Measurements from ENCODE around the gene VIL1. TPM values are rescaled to one million over a fixed set of nuclear protein-coding genes. Genes with fewer than 3 reads are reported as not detected.

VIL1 gene
- total and polyA plus RNA-seq, 9 of the 15 experiments (the other 6 are each of a cell fraction or from before 2014, with no cell fraction given), result 0.51 to 2.7 (median 1.2) TPM

DNA sequence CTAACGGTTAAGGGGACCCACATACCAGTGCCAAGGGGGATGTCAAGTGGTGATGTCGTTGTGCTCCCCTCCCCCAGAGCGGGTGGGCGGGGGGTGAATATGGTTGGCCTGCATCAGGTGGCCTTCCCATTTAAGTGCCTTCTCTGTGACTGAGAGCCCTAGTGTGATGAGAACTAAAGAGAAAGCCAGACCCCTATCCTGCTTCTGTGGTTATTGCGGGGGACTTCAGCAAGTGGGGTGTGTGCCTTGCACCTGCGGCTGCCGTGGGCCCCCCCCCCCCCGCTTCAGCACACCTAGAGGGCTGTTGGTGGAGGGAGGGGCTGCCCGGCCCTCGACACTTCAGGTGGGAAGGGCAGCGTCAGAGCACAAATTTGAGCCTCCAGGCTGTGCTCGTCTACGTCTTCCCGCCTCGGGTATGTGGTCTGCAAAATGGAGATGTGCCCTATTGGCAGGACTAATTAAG lies 13.1 kb upstream of the VIL1 start (continued):
- TF ChIP-seq ELF4 (CRISPR knock-in tag; IDR thresholded peaks at IDR 0.05) (0 out of 2 replicates have a peak, but pooled peaks have one; percentile 42), POLR2A (conservative IDR thresholded peaks at IDR 0.05) (peak; percentile 64)

DNA sequence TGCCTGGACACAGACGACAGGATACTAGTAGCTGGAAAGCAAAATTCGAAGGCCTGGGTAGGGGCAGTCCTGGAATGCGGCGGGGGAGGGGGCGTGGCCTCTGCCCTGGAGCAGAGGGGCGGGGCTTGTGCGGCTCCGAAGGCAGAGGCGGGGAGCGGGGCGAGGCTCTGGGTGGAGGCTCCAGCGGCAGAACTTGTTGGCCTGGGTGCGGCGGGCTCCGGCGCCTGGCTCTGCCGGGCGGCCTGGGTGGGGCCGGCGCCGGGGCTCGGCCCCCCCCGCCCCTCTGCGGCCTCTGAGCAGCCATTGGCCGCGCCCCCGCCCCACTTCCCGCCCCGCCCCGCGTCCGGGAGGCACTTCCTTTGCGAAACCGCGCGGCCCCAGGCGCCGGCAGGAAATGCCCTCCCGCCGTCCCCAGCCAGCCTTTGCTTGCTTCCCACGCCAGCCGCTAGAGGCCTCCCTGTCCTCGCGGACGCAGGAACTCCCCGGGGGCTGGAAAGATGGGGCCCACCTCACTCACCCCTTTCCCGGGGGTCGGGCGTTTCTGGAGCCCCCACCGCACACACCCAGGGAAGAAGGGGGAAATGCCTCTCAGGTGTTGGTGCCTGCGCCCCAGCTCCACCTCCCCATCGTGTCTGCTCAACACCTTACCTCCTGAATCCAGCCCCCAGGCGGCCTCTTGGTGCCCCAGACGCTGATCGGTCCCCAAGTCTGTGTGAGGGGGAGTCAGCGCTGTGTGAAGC lies 12.5 kb upstream of the VIL1 start:
- peaks cover 25 to 67% of the 10 kb centered on the region in 2 experiments; a peak in 4 of 5 replicates for H3K4me1 ChIP-seq (replicated peaks in 1 of 2; ENCODE audit: control insufficient read depth in 2 of 2, insufficient read depth in 2 of 2, low read length in 2 of 2)
- H3K27ac ChIP-seq (ENCODE audit: extremely low read depth, low read depth, low read length), result peak overlapping the region; percentile 78
- no peaks in the 10 kb centered on the region for H3K27me3 ChIP-seq (ENCODE audit: control insufficient read depth in 2 of 2, insufficient read depth in 2 of 2, low read length in 2 of 2)
- peaks cover 41% of the 10 kb centered on the region; the same call in 2 of the 3 replicates for H3K36me3 ChIP-seq (ENCODE audit: control insufficient read depth, insufficient read depth, low read length)
- in situ Hi-C loops (cut with MboI), result no loop called here
- no TSS peak for BruUV-seq (replicated peaks)
- POLR2A ChIA-PET, result no interaction called here
- H3K4me3 ChIP-seq, result peak overlapping the region; percentile 44
- FAIRE-seq, result peak; percentile 73
- H2AFZ ChIP-seq (ENCODE audit: low read depth, low read length), result peak overlapping the region; percentile 88
- DNase-seq (ENCODE audit: extremely low read depth in 1 of 4, low spot score in 3 of 4), result peak; percentile 86 to 93 (median 90)
- H3K4me2 ChIP-seq (ENCODE audit: insufficient read depth, low read length), result peak overlapping the region; percentile 90
- ATAC-seq, result peak; percentile 93
- no peaks in the 10 kb centered on the region for H4K20me1 ChIP-seq (replicated peaks; ENCODE audit: control insufficient read depth, insufficient read depth, low read length)
- H3K79me2 ChIP-seq (ENCODE audit: control insufficient read depth, insufficient read depth, low read length), result peaks cover 10% of the 10 kb centered on the region
- H3K9me3 ChIP-seq (replicated peaks; ENCODE audit: control insufficient read depth, insufficient read depth, low read depth, low read length), result no peaks in the 10 kb centered on the region
- WGBS (ENCODE audit: insufficient coverage, low coverage, missing lambda C conversion rate), result 0% methylated on average over 9 of the region's 56 CpGs
- peak overlapping the region; percentile 69 to 89 for H3K9ac ChIP-seq (ENCODE audit: insufficient read depth in 1 of 2, low read depth in 2 of 2, low read length in 2 of 2)
- intact Hi-C loops (cut with micrococcal nuclease), result loop anchor here (1.0 to 10.0 kb wide), 4 partner anchors 9 to 238 kb away; no protein-coding TSS in a partner anchor
- no peaks in the 10 kb centered on the region for H3K9me1 ChIP-seq (ENCODE audit: control insufficient read depth, insufficient read depth, low read length)
- CTCF ChIA-PET (ENCODE audit: low intra/inter-chr PET ratio), result interaction anchor here (1.1 kb wide), 2 partner anchors 60 kb away, joined by 3 to 8 read pairs; no protein-coding TSS in a partner anchor
- TF ChIP-seq HMGN3 (IDR thresholded peaks at IDR 0.05; ENCODE audit: borderline replicate concordance, extremely low read depth, insufficient read length, low read depth, low read length) (peak; percentile 59), BCL6 (CRISPR knock-in tag; IDR thresholded peaks at IDR 0.05) (no peak), ZC3H11A (IDR thresholded peaks at IDR 0.05; ENCODE audit: low read depth, low read length) (no peak), XRCC5 (IDR thresholded peaks at IDR 0.05; ENCODE audit: low read depth, low read length) (0 out of 2 replicates have a peak, but pooled peaks have one; percentile 33), MCM3 (IDR thresholded peaks at IDR 0.05) (no peak), ZKSCAN1 (IDR thresholded peaks at IDR 0.05; ENCODE audit: low read depth, low read length) (0 out of 2 replicates have a peak, but pooled peaks have one; percentile 13), SPI1 (IDR thresholded peaks at IDR 0.05; ENCODE audit: borderline replicate concordance, low read depth, low read length) (peak; percentile 50; the same call in 1 of the 2 replicates), CXXC5 (CRISPR knock-in tag; IDR thresholded peaks at IDR 0.05) (peak; percentile 47), RHOXF2B (CRISPR knock-in tag; conservative IDR thresholded peaks at IDR 0.05) (0 out of 2 replicates have a peak, but pooled peaks have one; percentile 56), RCOR1 (IDR thresholded peaks at IDR 0.05; ENCODE audit: borderline replicate concordance in 1 of 2, low read depth in 2 of 2, low read length in 2 of 2) (peak in 1 of 2 experiments; percentile 24; a peak in 1 of 4 replicates), C11orf30 (IDR thresholded peaks at IDR 0.05; ENCODE audit: low read depth) (peak; percentile 18; the same call in 1 of the 2 replicates), EP400 (IDR thresholded peaks at IDR 0.05) (peak; percentile 63; the same call in 1 of the 2 replicates), ETV1 (tag; conservative IDR thresholded peaks at IDR 0.05; ENCODE audit: low read depth) (peak; percentile 57; the same call in 1 of the 2 replicates), KLF1 (tag; IDR thresholded peaks at IDR 0.05) (no peak), NFXL1 (CRISPR knock-in tag; IDR thresholded peaks at IDR 0.05) (peak; percentile 64; the same call in 1 of the 2 replicates), KDM4B (IDR thresholded peaks at IDR 0.05; ENCODE audit: borderline replicate concordance in 2 of 2, low read depth in 1 of 2) (no peak), POLR2A (conservative IDR thresholded peaks at IDR 0.05) (0 out of 2 replicates have a peak, but pooled peaks have one; percentile 0), GABPA (tag; conservative IDR thresholded peaks at IDR 0.05; ENCODE audit: low read depth) (peak; percentile 91)
- TF ChIP-seq, protein P1, sequence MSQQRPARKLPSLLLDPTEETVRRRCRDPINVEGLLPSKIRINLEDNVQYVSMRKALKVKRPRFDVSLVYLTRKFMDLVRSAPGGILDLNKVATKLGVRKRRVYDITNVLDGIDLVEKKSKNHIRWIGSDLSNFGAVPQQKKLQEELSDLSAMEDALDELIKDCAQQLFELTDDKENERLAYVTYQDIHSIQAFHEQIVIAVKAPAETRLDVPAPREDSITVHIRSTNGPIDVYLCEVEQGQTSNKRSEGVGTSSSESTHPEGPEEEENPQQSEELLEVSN (IDR thresholded peaks at IDR 0.05; ENCODE audit: borderline replicate concordance in 1 of 2, extremely low read depth in 1 of 2, insufficient read depth in 1 of 2, insufficient read length in 1 of 2, low read depth in 1 of 2, low read length in 1 of 2, poor library complexity in 1 of 2, severe bottlenecking in 1 of 2), result peak in 1 of 2 experiments; percentile 4

Measured in K562 (cell line).